Activated naive CD4-positive, alpha-beta T cell treated with anti-CD3 and anti-CD28 coated beads, Interleukin-2, amount 50 U/mL, for 72 hours (primary cell): Measurements from ENCODE around the gene SLC25A10. TPM values are rescaled to one million over a fixed set of nuclear protein-coding genes. Genes with fewer than 3 reads are reported as not detected.
A peak's percentile ranks its signal among the peaks of the same experiment; 100 is the strongest.

ENCODE experiments used
- ATAC-seq, 2 donors: fragments of 150-1000 bp; cut with Tn5 transposase; 2 replicates each; pipeline ENCODE4 v1.10.0; 2021; ENCODE audit warnings: mild to moderate bottlenecking in 2 of 2, moderate library complexity in 2 of 2
- DNase-seq, 2 donors: peaks; one replicate each; pipeline ENCODE4 v3.0.0; 2021 to 2022; ENCODE audit warnings: low spot score in 2 of 2
- H3K27ac Mint-ChIP-seq, 2 donors: one replicate each; pipeline ENCODE4 v1.8.0; 2022; ENCODE audit warnings: mild to moderate bottlenecking in 2 of 2, mixed read lengths in 2 of 2
- H3K36me3 Mint-ChIP-seq, 2 donors: one replicate each; pipeline ENCODE4 v1.8.0; 2022; ENCODE audit warnings: mixed read lengths in 2 of 2
- H3K9me3 Mint-ChIP-seq, 2 donors: one replicate each; pipeline ENCODE4 v1.8.0; 2022; ENCODE audit warnings: mixed read lengths in 2 of 2
- total RNA-seq, 2 donors: library from RNA; stranded (reverse); gene quantifications; one replicate each; pipeline ENCODE4 v1.2.3, GENCODE V29; 2022

Gene SLC25A10
- total RNA-seq, 2 donors from 2014 or later = 23.0 to 27.8 TPM

DNA sequence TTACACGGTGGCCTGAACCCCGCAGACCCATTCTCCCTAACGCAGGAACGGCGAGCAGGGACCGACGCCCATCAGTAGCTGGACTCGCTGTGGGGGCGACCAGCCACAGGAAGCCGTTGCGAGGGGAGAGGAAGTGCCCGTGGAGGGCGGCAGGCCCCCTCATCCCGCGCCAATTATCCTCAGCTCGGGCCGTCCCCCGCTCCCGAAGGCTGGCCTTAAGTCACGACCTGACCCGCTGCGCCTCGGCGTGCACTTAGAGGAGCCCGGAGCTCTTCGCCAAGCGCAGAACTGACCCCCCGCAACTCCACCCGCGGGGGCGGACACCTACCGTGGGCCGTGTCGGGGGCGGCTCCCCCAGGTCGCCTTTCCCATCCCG is 28.9 kb upstream of the SLC25A10 start:
- H3K9me3 Mint-ChIP-seq = no peaks in the 10 kb centered on the region
- peaks cover 7 to 23% of the 10 kb centered on the region in 2 donors for H3K36me3 Mint-ChIP-seq
- peak overlapping the region; percentile 91 to 93 for H3K27ac Mint-ChIP-seq
- DNase-seq = no peak
- ATAC-seq = peak; percentile 1 to 2

DNA sequence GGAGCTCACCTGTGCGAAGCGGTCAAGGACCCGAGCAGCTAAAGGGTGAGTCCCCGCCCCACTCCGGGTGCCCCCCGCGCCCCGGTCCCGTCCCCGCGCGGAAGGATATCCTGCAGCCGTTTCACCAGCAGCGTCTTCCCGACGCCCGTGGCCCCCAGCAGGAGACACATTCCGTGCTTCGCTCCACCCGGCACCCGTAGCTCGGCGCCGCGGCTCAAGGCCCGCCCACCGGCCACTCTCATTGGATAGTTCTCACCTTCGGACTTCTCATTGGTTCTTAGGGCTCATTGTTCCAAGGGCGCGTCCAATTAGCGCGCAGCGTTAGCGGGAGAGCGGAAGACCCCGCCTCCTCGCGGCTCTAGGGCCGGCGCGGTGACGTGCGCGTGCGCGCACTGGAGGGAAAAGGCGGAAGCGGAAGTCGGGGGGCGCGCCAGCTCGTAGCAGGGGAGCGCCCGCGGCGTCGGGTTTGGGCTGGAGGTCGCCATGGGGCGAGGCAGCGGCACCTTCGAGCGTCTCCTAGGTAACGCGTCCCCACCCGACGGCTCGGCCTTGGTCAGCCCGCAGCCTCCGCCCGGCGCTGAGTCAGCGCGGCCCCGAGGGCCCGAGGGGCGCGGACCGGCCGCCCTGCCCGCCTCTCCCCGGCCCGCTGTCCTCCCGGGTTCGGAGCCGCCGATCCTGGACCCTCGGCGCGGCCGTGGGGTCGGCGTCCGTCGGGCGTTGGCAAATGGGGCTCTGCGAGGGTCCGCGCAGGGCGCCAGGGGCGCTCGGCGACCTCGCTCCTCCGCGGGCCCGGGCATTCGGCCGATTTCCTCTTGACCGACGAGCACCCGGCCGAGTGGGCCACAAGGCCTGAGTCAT is 28.3 kb upstream of the SLC25A10 start, which contains the start of the genes ARL16 and HGS:
ARL16 (minus strand) TSS at position 214 of the 858 bp plus-strand sequence; CDS start at position 170, 44 bp downstream.
HGS (plus strand) TSS at position 428 of the 858 bp plus-strand sequence; CDS start at position 484, 56 bp downstream.
- H3K36me3 Mint-ChIP-seq = peaks cover 9 to 23% of the 10 kb centered on the region in 2 donors
- peak within 1 kb of the TSS; percentile 93 to 97 for H3K27ac Mint-ChIP-seq
- H3K9me3 Mint-ChIP-seq = no peaks in the 10 kb centered on the region
- DNase-seq (peak; percentile 97 to 99), ATAC-seq (peak; percentile 97)

DNA sequence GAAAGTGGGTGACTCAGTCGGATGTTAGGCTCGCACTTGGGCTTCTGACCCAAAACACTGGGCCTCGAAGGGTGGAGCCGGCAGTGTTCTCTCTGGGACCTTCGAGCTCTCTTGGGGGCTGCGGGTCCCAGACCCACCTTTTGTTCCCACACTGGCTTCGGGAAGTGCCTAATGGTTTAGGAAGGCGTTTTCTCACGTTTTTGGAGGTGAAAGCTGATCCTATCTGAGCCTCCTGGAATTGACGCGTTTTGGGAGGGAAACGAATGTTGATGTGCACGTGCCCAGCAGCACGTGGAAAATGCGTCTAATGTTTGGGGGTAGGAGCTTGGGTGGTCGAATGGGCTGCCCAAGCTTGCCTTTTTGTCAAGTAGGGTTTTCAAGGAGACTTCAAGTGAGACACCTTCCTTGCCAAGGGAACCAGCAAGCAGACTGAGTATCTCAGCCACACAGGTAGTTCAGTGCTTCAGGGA is 27.6 kb upstream of the SLC25A10 start:
- peaks cover 16 to 23% of the 10 kb centered on the region in 2 donors for H3K36me3 Mint-ChIP-seq
- DNase-seq (peak in 1 of 2 donors; percentile 26), ATAC-seq (peak in 1 of 2 donors; percentile 57)
- peak overlapping the region; percentile 81 to 93 for H3K27ac Mint-ChIP-seq
- no peaks in the 10 kb centered on the region for H3K9me3 Mint-ChIP-seq

DNA sequence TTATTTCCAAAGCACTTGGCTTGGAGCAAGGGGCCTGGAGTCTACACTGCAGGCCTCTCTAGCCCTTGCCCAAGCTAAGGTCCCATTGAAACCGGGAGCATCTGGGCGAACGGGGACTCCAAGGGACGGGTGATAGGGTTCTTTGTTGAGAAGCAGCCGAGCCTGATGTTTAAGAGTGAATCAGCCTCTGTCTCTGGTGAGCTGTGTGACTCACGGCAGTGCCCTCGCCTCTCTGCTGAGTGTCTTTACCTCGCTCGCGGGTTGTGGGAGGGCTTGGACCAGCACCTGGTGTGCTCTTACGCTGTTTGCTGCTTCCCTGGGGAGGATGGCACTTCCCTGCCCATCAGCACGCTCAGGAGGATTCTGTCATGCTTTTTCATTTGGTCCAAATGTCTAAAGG is 27.0 kb upstream of the SLC25A10 start:
- peak overlapping the region; percentile 81 to 93 for H3K27ac Mint-ChIP-seq
- ATAC-seq = peak; percentile 13 to 17
- H3K9me3 Mint-ChIP-seq = no peaks in the 10 kb centered on the region
- peak in 1 of 2 donors; percentile 41 for DNase-seq
- H3K36me3 Mint-ChIP-seq = peaks cover 17 to 26% of the 10 kb centered on the region in 2 donors

DNA sequence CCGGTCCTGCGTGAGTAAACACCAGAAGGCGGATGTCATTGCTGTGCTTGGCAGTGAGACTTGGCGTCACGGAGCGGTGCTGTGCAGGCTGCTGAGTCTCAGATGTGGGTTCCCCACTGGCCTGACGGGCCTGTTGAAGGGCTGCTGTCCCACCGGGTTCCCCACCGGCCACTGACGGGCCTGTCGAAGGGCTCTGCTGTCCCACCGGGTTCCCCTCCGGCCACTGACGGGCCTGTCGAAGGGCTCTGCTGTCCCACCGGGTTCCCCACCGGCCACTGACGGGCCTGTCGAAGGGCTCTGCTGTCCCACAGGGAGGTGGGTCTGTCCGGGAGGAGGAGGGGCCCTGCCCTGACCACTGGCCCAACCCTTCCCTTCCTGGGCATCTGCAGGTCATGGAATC is 25.5 kb upstream of the SLC25A10 start:
- DNase-seq = no peak
- Mint-ChIP-seq H3K36me3 (peaks cover 17 to 27% of the 10 kb centered on the region in 2 donors), H3K27ac (no peak overlapping the region), H3K9me3 (no peaks in the 10 kb centered on the region)
- ATAC-seq = no peak

DNA sequence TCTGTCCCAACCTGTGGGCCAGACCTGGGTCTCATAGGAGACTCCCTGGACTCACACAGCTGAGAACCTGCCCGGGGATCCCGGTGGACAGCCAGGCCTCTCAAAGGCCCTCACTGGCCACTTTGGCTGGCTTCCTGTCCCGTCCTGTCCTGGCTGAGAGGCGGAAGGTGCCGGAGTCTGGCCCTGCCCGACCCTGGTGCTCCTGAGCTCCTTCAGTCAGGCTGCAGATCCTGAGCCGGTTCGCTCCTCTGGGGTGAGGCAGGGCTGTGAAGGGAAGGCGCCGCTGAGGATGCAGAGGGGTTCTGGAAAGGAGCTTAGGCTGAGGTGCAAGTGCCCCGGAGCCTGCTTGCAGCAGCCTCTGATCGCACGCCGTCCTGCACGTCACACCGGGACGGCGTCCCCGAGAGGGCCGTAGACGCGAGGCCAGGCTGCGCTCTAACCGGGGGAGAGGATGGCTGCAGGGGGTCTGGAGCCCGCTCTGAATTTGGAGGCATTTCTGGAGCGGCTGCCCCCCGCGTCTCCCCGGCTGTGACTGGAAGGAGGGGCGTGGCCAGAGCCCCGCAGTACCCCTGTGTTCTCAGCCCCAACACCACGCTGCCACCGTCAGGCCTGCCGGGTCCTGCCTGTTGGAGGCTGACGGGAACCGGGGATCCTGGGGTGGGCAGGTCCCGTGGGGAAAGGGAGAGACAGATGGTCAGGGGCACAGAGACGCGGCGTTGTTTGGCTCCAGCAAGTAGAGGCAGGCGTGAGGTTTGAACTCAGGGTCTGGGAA is 24.1 kb upstream of the SLC25A10 start:
- Mint-ChIP-seq H3K36me3 (peaks cover 17 to 27% of the 10 kb centered on the region in 2 donors), H3K9me3 (no peaks in the 10 kb centered on the region), H3K27ac (no peak overlapping the region)
- ATAC-seq = no peak
- DNase-seq = no peak

DNA sequence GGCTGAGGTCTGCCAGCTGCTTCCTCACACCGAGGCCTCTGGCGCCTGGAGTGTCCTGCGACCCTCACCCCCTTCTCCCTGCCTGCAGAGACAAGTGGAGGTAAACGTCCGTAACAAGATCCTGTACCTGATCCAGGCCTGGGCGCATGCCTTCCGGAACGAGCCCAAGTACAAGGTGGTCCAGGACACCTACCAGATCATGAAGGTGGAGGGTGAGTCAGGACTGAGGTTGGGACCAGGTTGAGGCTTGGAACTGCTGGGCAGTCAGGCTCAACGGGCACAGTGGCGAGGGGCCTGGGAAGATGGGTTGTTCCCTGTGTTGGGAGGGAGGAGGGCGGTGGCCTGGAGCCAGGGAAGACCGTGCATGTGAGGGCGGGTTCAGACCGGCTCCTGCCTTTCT is 23.5 kb upstream of the SLC25A10 start:
- H3K36me3 Mint-ChIP-seq = peaks cover 17 to 25% of the 10 kb centered on the region in 2 donors
- DNase-seq (no peak), ATAC-seq (no peak)
- H3K27ac Mint-ChIP-seq = peak overlapping the region in 1 of 2 donors; percentile 72
- H3K9me3 Mint-ChIP-seq = no peaks in the 10 kb centered on the region

DNA sequence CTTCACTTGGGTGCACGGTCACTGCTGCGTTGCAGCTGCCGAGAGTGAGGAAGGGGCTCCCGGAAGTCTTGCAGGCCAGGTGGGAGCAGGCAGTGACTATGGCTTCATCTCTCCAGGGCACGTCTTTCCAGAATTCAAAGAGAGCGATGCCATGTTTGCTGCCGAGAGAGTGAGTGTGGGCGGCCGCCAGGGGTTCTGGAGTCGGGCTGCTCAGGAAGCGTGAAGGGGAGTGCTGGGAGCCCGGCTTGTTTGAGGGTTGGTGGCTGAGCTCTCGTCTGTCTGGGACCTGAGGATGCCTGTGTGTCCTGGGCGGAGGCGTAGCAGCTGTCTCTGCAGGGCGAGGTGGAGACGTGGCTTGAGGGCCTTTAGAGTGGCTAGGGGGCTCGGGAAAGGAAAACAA is 22.0 kb upstream of the SLC25A10 start:
- ATAC-seq = no peak
- DNase-seq = no peak
- H3K9me3 Mint-ChIP-seq = no peaks in the 10 kb centered on the region
- H3K36me3 Mint-ChIP-seq = peaks cover 10 to 15% of the 10 kb centered on the region in 2 donors
- H3K27ac Mint-ChIP-seq = peak overlapping the region in 1 of 2 donors; percentile 47

DNA sequence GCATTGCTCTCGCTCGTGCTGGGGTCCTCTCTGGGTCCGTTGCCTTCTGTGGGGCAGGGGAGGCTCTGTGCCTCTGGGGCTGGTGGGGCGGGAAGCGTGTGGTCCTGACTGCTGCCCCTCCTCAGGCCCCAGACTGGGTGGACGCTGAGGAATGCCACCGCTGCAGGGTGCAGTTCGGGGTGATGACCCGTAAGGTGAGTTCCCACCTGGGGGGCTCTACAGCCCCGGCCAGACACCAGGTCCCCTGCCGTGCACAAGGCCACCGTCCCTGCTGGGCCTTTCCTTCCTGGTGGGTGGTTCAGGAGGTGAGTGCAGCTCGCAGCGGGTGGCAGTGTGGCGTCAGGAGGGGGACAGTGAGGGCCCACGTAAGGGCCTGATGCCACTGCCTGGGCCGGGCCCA is 21.5 kb upstream of the SLC25A10 start:
- Mint-ChIP-seq H3K36me3 (peaks cover 10 to 15% of the 10 kb centered on the region in 2 donors), H3K9me3 (no peaks in the 10 kb centered on the region), H3K27ac (peak overlapping the region in 1 of 2 donors; percentile 47)
- ATAC-seq = no peak
- no peak for DNase-seq

DNA sequence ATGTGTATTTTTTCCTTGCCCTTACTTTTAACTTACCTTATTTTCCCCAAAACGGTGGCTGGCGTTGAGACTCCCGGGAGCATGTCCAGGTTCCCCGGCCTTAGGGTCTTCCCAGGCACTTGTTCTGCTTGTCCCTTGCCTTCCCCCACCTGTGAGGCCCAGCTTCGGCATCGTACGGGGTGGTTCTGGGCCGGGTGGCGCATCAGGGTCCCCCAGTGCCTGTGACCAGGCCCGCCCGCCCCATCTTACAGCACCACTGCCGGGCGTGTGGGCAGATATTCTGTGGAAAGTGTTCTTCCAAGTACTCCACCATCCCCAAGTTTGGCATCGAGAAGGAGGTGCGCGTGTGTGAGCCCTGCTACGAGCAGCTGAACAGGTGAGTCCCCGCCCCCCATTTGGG is 20.9 kb upstream of the SLC25A10 start:
- no peaks in the 10 kb centered on the region for H3K9me3 Mint-ChIP-seq
- no peak for ATAC-seq
- DNase-seq = no peak
- peaks cover 10 to 14% of the 10 kb centered on the region in 2 donors for H3K36me3 Mint-ChIP-seq
- no peak overlapping the region for H3K27ac Mint-ChIP-seq

DNA sequence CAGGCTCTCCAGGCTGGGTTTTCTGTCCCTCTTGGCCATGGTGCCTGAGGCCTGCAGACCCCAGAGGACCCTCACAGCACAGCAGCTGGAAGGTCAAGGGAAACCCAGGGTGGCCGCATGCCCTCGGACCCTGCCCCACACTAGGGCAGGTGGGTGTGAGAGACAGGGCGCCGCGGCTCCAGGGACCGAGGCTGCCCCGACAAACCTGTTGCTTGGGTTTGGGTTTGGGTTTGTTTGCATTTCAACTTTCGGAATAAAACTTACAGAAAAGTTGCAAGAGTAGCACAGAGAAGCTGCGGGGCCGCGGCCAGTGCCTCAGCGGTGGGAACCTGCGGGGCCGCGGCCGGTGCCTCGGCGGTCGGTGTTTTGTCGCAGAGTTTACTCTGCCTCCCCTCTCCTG is 20.5 kb upstream of the SLC25A10 start:
- H3K9me3 Mint-ChIP-seq = no peaks in the 10 kb centered on the region
- H3K36me3 Mint-ChIP-seq = peaks cover 10 to 11% of the 10 kb centered on the region in 2 donors
- no peak overlapping the region for H3K27ac Mint-ChIP-seq
- no peak for DNase-seq
- no peak for ATAC-seq

DNA sequence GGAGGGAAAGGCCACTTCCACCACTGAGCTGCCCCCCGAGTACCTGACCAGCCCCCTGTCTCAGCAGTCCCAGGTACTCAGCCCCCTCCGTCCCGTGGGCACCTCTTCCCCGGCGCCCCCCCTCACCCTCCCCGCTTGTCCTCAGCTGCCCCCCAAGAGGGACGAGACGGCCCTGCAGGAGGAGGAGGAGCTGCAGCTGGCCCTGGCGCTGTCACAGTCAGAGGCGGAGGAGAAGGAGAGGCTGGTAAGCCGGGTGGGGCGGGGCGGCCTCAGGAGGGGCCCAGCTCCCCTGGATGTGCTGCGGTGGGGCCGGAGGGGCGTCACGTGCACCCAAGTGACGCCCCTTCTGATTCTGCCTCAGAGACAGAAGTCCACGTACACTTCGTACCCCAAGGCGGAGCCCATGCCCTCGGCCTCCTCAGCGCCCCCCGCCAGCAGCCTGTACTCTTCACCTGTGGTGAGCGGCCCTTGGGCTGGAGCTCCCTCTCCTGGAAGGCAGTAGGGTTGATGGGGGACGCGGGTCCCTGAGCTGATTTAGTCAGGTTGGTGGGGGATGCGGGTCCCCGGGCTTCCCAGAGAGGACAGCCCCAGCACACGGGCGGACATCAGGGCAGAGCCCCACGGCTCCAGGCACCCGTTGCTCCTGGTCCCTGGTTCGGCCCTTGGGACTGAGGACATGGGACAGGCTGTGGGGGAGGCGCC is 18.4 kb upstream of the SLC25A10 start:
- H3K27ac Mint-ChIP-seq = no peak overlapping the region
- ATAC-seq (peak in 1 of 2 donors; percentile 17), DNase-seq (no peak)
- H3K36me3 Mint-ChIP-seq = peaks cover 13 to 14% of the 10 kb centered on the region in 2 donors
- no peaks in the 10 kb centered on the region for H3K9me3 Mint-ChIP-seq

DNA sequence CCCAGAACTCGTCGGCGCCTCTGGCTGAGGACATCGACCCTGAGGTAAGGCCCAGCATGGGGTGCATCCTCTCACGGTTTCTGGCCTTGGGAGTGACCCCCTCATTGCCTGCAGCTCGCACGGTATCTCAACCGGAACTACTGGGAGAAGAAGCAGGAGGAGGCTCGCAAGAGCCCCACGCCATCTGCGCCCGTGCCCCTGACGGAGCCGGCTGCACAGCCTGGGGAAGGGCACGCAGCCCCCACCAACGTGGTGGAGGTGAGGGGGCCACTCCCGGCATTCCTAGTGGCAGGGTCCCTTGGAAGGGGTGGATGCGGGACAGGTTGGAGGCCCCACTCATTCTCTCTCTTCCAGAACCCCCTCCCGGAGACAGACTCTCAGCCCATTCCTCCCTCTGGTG is 17.3 kb upstream of the SLC25A10 start:
- no peak for ATAC-seq
- Mint-ChIP-seq H3K36me3 (peaks cover 4 to 14% of the 10 kb centered on the region in 2 donors), H3K27ac (no peak overlapping the region), H3K9me3 (no peaks in the 10 kb centered on the region)
- DNase-seq = no peak

DNA sequence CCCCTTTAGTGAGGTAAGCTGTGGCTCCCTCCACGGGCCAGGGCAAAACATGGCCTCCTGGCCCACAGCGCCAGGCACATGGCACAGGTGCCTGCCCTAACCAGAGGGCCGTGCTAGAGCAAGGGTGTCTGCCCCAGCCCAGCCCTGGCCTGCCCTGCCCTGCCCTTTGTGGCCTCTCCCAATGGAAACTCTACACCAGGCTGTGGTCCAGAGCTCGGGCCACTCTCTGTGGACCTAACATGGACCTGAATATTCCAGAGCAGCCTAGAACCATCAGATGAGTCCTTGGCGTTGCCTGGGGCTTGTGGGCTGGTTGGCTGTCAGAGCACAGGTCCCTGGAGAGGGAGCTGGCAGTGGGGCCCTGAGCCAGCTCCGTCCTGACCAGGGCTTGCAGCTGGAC is 16.9 kb upstream of the SLC25A10 start:
- peak in 1 of 2 donors; percentile 5 for ATAC-seq
- no peaks in the 10 kb centered on the region for H3K9me3 Mint-ChIP-seq
- H3K36me3 Mint-ChIP-seq = peaks cover 4 to 10% of the 10 kb centered on the region in 2 donors
- no peak overlapping the region for H3K27ac Mint-ChIP-seq
- no peak for DNase-seq

DNA sequence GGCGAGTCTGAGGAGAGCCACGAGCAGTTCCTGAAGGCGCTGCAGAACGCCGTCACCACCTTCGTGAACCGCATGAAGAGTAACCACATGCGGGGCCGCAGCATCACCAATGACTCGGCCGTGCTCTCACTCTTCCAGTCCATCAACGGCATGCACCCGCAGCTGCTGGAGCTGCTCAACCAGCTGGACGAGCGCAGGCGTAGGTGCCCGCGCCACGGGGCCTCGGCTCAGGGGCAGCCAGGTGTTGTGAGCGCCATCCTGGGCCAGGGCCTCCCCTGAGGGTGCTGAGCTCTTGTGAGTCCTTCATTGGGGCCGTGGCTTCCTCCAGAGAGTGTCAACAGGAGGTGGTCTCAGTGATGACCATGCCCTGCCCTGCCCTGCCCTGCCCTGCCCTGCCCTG is 16.3 kb upstream of the SLC25A10 start:
- peak; percentile 5 to 9 for ATAC-seq
- H3K27ac Mint-ChIP-seq = no peak overlapping the region
- peaks cover 4 to 13% of the 10 kb centered on the region in 2 donors for H3K36me3 Mint-ChIP-seq
- no peaks in the 10 kb centered on the region for H3K9me3 Mint-ChIP-seq
- no peak for DNase-seq

DNA sequence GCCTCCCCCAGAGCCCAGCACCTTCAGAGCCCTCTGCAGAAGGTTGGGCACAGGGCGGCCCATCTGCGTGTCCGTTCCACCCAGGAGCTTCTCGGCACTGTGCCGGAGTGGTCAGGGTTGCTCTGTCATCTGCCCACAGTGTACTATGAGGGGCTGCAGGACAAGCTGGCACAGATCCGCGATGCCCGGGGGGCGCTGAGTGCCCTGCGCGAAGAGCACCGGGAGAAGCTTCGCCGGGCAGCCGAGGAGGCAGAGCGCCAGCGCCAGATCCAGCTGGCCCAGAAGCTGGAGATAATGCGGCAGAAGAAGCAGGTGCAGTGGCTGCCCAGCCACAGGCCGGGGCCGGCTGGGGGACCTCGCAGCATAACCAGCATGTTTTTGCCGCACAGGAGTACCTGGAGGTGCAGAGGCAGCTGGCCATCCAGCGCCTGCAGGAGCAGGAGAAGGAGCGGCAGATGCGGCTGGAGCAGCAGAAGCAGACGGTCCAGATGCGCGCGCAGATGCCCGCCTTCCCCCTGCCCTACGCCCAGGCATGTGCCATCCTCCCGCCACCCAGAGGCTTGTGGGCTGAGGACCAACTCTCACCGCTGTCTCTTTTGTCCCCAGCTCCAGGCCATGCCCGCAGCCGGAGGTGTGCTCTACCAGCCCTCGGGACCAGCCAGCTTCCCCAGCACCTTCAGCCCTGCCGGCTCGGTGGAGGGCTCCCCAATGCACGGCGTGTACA is 15.7 kb upstream of the SLC25A10 start:
- H3K9me3 Mint-ChIP-seq = no peaks in the 10 kb centered on the region
- peak in 1 of 2 donors; percentile 17 for ATAC-seq
- DNase-seq = no peak
- H3K27ac Mint-ChIP-seq = no peak overlapping the region
- H3K36me3 Mint-ChIP-seq = peaks cover 4 to 17% of the 10 kb centered on the region in 2 donors
